Spleen (tissue), 11 donors: ENCODE results near the gene IL17REL. TPM values are rescaled to one million over a fixed set of nuclear protein-coding genes. Genes with fewer than 3 reads are reported as not detected.

Experiments
- DNase-seq: peaks from one replicate; pipeline ENCODE4 v3.0.0-alpha.2; 2020
- H3K27ac ChIP-seq, 8 donors: fragments of 200-600 bp; sonication (generic) in 7 of 8; 1 replicate in 4 of 8; 2 replicates in 4 of 8; pipeline versions ENCODE4 v1.5.0 to v1.8.0; 2016 to 2021; ENCODE audit warnings: inconsistent platforms in 4 of 8, mild to moderate bottlenecking in 4 of 8, moderate library complexity in 1 of 8
- H3K27me3 ChIP-seq, 7 donors: fragments of 200-600 bp; sonication (generic) in 6 of 7; replicated peaks in 1 of 7; 1 replicate in 4 of 7; 2 replicates in 3 of 7; pipeline versions ENCODE4 v1.5.0 to v1.8.0; 2016 to 2021; ENCODE audit warnings: inconsistent platforms in 3 of 7, mild to moderate bottlenecking in 1 of 7
- H3K36me3 ChIP-seq, 6 donors: fragments of 200-600 bp; sonication (generic) in 5 of 6; 1 replicate in 4 of 6; 2 replicates in 2 of 6; pipeline versions ENCODE4 v1.5.0 to v1.8.0; 2016 to 2021; ENCODE audit warnings: inconsistent platforms in 2 of 6
- H3K4me1 ChIP-seq, 6 donors: fragments of 200-600 bp; sonication (generic) in 5 of 6; 1 replicate in 3 of 6; 2 replicates in 3 of 6; pipeline versions ENCODE4 v1.5.0 to v1.8.0; 2016 to 2021; ENCODE audit warnings: inconsistent platforms in 3 of 6
- H3K4me3 ChIP-seq, 8 donors: fragments of 200-600 bp; sonication (generic) in 7 of 8; 1 replicate in 4 of 8; 2 replicates in 4 of 8; pipeline versions ENCODE4 v1.5.0 to v1.8.0; 2016 to 2021; ENCODE audit warnings: inconsistent platforms in 4 of 8, mild to moderate bottlenecking in 4 of 8, moderate library complexity in 2 of 8
- H3K9me3 ChIP-seq, 8 donors: fragments of 200-600 bp; sonication (generic) in 7 of 8; 1 replicate in 4 of 8; 2 replicates in 4 of 8; pipeline versions ENCODE4 v1.5.0 to v1.8.0; 2016 to 2021; ENCODE audit warnings: inconsistent platforms in 4 of 8
- POLR2A ChIP-seq, 3 donors: fragments of 450-650 bp; IDR thresholded peaks; one replicate each; pipeline ENCODE4 v1.5.1; 2017; ENCODE audit warnings: antibody characterized with exemption in 3 of 3, mild to moderate bottlenecking in 1 of 3
- POLR2AphosphoS5 ChIP-seq, 3 donors: sonication (generic); formaldehyde crosslinking; IDR thresholded peaks; one replicate each; pipeline ENCODE4 v1.5.1; 2017; ENCODE audit warnings: antibody characterized with exemption in 3 of 3
- WGBS, 5 donors: extraction: QIAGEN DNeasy Blood & Tissue Kit in 3 of 5; methylation state at CpG; one replicate each; pipeline versions ENCODE4 v1.1.5 to v1.1.7; 2013 to 2018; 5-methylcytosine and 5-hydroxymethylcytosine counted together
- intact Hi-C: fragments of 100-400 bp; cut with DNase I; formaldehyde crosslinking; loops from one replicate; pipeline ENCODE4 v1.15.0; 2023; ENCODE audit warnings: low total_unique reads
- polyA plus RNA-seq, 3 donors: library from polyadenylated mRNA; stranded (reverse); fragments of 200-250 nt; gene quantifications; one replicate each; pipeline ENCODE4 v1.2.1, GENCODE V29; 2013
- total RNA-seq, 7 donors: library from RNA; depleted of rRNA in 3 of 7; stranded (reverse); fragments of >200 nt in 3 of 7; fragmentation: NEBNext Ultra II Directional in 4 of 7; extraction: Animal tissue kit (Norgen Biotek cat#: 25700) in 4 of 7; gene quantifications; one replicate each; pipeline versions ENCODE4 v1.1.0 to v1.2.1, GENCODE V29; 2016 to 2021
- TF ChIP-seq, protein P1 (sequence below), 11 experiments: fragments of 200-600 bp in 7 of 11; fragments of 450-650 bp in 4 of 11; sonication (generic) in 4 of 11; IDR thresholded peaks in 8 of 11; conservative IDR thresholded peaks in 3 of 11; 1 replicate in 7 of 11; 2 replicates in 4 of 11; pipeline versions ENCODE4 v1.4.0 to v1.8.0; 2016 to 2021; ENCODE audit warnings: antibody characterized with exemption in 11 of 11, inconsistent platforms in 4 of 11, mild to moderate bottlenecking in 1 of 11
- donor health status: healthy with polysubstance abuse.
- donor health status: DM: no; HTN: no; CAD: no; lungs with moderate emphysema.
- donor health status: DM: no; HTN: no; CAD: no.
- donor health status: Bipolar disorder and iron deficiency.
- donor health status: healthy.
- donor health status: DM: no; HTN: no; CAD: no.
- donor health status: DM: yes; HTN: yes; CAD: no.

Gene IL17REL
- total and polyA plus RNA-seq, 10 donors = 0.21 to 1.9 (median 0.83) TPM

DNA sequence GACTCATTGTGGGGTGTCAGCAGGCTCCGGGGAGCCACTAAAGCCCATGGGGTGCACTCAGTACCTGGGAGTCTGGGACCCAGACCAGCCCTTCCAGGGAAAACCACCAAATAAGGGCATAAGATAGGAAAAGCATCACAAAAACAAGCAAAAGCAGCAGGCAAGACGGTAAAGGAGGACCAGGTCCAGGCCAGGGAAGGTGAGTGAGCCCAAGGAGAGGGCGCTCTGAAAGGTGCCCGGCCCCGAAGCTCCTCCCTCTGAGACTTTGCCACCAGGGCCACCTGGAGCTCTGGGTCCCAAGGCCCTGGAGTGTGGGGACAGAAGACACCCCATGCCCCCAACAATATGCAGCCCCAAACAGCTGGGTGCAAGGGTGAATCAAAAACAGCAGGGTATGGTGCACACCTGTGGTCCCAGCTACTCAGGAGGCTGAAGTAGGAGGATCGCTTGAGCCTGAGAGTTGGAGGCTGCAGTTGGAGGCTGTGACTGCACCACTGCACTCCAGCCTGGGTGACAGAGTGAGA, 5.2 kb upstream of the IL17REL start:
- TF ChIP-seq POLR2A (IDR thresholded peaks at IDR 0.05) (no peak), POLR2AphosphoS5 (IDR thresholded peaks at IDR 0.05) (no peak)
- TF ChIP-seq, protein P1, sequence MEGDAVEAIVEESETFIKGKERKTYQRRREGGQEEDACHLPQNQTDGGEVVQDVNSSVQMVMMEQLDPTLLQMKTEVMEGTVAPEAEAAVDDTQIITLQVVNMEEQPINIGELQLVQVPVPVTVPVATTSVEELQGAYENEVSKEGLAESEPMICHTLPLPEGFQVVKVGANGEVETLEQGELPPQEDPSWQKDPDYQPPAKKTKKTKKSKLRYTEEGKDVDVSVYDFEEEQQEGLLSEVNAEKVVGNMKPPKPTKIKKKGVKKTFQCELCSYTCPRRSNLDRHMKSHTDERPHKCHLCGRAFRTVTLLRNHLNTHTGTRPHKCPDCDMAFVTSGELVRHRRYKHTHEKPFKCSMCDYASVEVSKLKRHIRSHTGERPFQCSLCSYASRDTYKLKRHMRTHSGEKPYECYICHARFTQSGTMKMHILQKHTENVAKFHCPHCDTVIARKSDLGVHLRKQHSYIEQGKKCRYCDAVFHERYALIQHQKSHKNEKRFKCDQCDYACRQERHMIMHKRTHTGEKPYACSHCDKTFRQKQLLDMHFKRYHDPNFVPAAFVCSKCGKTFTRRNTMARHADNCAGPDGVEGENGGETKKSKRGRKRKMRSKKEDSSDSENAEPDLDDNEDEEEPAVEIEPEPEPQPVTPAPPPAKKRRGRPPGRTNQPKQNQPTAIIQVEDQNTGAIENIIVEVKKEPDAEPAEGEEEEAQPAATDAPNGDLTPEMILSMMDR (IDR thresholded peaks at IDR 0.05 in 8 of 11, conservative IDR thresholded peaks at IDR 0.05 in 3 of 11) = no peak
- no peaks in the 10 kb centered on the region for H3K36me3 ChIP-seq
- H3K9me3 ChIP-seq = no peaks in the 10 kb centered on the region
- 86 to 99% (median 87%) methylated on average over 6 of the region's 6 CpGs for WGBS, 5 donors
- peaks cover 2 to 58% (median 38%) of the 10 kb centered on the region in 7 donors for H3K27me3 ChIP-seq
- H3K27ac ChIP-seq = peak overlapping the region in 1 of 8 donors; percentile 62
- intact Hi-C loops = no loop called here
- peak overlapping the region in 1 of 8 donors; percentile 21 for H3K4me3 ChIP-seq
- H3K4me1 ChIP-seq = peaks cover 0 to 56% (median 36%) of the 10 kb centered on the region in 6 donors
- DNase-seq = no peak

DNA sequence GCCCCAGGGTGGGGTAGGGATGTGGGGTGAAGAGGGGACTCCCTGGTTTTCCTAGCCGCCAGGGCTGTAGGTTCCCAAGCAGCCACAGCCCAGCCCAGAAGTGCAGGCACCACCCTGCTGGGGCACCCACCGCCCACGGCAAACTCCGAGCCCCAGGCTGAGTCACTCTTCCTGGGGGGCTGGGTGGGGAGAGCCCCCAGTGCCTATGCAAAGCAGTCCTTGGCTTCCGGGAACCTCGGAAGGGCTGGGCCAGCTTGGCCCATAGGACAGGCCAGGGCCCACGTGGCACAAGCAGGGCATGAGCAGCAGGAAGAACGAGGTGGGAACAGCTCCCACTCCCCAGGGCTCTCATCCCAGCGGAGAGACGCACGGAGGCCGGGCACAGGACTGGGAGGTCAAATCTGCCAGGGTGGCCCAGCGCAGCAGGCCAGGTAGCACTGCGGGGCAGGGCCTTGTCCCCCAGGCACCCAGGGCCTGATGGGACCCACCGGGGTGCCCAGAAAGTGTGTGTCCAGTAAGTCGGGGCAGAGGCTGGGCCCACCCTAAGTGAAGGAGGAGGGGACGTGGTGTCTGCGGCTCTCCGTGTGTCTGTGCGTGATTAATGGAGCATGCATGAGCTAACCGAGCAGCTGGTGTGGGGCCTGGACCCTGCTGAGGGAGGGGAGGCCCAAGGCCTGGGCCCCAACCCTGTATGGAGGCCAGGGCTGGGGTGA, 4.6 kb upstream of the IL17REL start:
- WGBS, 5 donors = 58 to 79% (median 69%) methylated on average over 8 to 21 of the region's 21 CpGs
- H3K4me3 ChIP-seq = peak overlapping the region in 1 of 8 donors; percentile 21
- TF ChIP-seq POLR2A (IDR thresholded peaks at IDR 0.05) (no peak), POLR2AphosphoS5 (IDR thresholded peaks at IDR 0.05) (no peak)
- TF ChIP-seq, protein P1 (IDR thresholded peaks at IDR 0.05 in 8 of 11, conservative IDR thresholded peaks at IDR 0.05 in 3 of 11) = no peak
- peak overlapping the region in 1 of 8 donors; percentile 62 for H3K27ac ChIP-seq
- peak; percentile 78 for DNase-seq
- H3K4me1 ChIP-seq = peaks cover 0 to 60% (median 38%) of the 10 kb centered on the region in 6 donors
- intact Hi-C loops = no loop called here
- no peaks in the 10 kb centered on the region for H3K36me3 ChIP-seq
- peaks cover 2 to 60% (median 41%) of the 10 kb centered on the region in 7 donors for H3K27me3 ChIP-seq
- H3K9me3 ChIP-seq = no peaks in the 10 kb centered on the region

DNA sequence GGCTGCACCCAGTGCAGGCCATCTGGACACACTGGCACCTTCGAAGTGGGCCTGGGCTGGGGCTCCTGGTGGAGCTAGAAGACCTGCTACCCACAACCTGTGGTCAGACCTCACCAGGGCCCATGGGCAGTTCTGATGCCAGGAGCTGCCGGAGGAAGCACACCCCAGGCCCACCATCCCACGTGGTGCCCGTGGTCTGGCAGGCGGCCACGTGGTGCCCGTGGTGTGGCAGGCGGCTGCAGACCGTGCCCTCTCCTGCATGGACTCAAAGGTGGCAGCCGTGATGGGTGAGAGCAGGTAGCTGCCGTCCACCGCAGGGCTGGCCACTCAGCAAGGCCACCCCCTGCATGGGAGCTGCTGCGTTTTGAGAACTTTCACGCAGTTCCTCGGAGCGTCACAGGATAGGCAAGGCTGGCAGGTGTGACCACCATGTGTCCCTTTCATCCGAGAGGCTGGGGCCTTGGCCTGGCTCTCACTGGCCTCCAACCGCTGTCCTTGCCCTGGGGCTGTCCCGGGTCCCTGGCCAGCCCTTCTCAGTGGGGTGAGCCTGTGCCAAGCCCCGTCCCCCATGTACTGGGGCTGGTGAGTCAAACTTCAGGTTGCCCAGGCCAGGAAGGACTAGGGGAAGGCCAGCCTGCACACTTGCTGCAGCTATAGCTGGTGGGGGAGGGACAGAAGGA, 3.9 kb upstream of the IL17REL start:
- peaks cover 2 to 67% (median 48%) of the 10 kb centered on the region in 7 donors for H3K27me3 ChIP-seq
- 70 to 81% (median 73%) methylated on average over 9 to 20 of the region's 20 CpGs for WGBS, 5 donors
- peak overlapping the region in 1 of 8 donors; percentile 62 for H3K27ac ChIP-seq
- peaks cover 0 to 67% (median 43%) of the 10 kb centered on the region in 6 donors for H3K4me1 ChIP-seq
- H3K36me3 ChIP-seq = no peaks in the 10 kb centered on the region
- no peaks in the 10 kb centered on the region for H3K9me3 ChIP-seq
- no peak for TF ChIP-seq POLR2A (IDR thresholded peaks at IDR 0.05)
- no peak for TF ChIP-seq POLR2AphosphoS5 (IDR thresholded peaks at IDR 0.05)
- TF ChIP-seq, protein P1 (IDR thresholded peaks at IDR 0.05 in 8 of 11, conservative IDR thresholded peaks at IDR 0.05 in 3 of 11) = no peak
- peak; percentile 72 for DNase-seq
- no peak overlapping the region for H3K4me3 ChIP-seq
- intact Hi-C loops = no loop called here
